GM18508 (cell line): ENCODE results near the gene BLOC1S2.
A peak's percentile ranks its signal among the peaks of the same experiment; 100 is the strongest.
"Not testable (repeated sequence)": the region's sequence is repeated elsewhere in the genome, so short reads cannot be mapped to it uniquely, and the experiment has no call there.

Source experiments
- ATAC-seq: cut with Tn5 transposase; IDR thresholded peaks from one replicate; pipeline ENCODE4 v1.9.1; 2021; ENCODE audit warnings: moderate number of reproducible peaks; ENCODE audit not compliant: insufficient read depth, unreplicated experiment

BLOC1S2 gene

DNA sequence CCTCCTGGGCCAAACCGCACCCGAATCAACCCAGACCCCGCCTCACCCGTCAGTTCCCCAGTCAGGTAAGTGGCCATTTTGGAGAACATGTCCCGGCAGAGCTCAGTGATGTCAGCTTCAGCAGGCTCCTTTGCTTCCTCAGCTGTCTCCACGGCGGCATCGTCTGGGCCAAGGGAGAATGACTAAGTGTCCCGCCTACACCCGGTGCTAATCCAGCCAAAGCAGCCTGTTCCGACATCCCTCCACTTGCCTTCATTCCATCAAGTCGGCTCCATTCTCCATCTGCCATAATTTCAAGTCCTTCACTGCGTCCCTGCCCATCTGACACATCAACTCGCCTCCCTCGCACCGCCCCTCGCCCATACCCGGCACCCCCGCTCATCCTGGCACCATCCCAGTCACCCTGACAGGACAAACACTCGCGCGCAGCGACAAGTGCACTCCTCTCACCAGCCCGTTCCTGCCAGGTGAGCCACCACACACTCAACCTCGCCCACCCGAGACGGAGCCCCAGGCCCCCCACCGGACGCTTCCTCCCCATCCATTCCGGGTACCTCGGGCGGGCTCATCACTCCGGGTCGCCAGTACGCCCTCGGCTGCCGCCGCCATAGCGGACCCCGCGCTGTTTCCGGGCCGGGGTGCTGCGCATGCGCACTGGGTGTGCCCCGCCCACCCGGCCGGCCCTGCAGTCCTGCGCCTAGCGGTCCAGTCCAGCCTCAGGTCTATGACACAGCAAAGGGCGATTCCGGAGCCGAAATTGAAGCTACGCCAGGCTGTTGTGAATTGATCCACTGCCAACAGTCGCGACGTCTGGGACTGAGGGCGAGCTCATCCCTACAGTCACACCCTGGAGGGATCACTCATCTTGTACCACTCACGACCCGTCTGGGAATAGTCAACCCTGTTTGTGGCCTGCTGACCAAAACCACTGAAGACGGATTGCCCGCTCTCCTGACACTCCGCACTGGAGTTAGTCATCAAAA lies at the start of gene BLOC1S2:
BLOC1S2 (minus strand) TSS at position 630 of the 983 bp plus-strand sequence; CDS start at position 609, 21 bp downstream.
- ATAC-seq: peak; percentile 58

DNA sequence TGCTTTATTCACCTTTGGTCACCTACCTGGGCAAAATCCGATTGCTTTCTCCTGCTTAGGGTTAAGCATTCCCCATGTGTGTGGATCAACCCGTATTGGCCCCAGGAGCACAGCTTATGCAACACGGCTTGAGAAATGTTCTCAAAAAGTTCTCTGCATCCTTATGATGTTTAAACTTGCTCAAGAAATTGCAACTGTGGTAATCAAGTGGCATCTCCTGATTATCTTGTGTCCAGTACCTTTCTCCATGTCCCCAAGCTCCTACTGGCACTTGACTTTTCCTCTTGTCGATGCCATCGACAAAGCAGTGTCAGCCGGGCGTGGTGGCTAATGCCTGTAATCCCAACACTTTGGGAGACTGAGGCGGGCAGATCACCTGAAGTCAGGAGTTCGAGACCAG lies 48.3 kb upstream of the BLOC1S2 start:
- ATAC-seq: no peak

- no peak for ATAC-seq
Observed at GRCh38 chr10:100333661-100334440, 47.4 kb upstream of the BLOC1S2 start.

DNA sequence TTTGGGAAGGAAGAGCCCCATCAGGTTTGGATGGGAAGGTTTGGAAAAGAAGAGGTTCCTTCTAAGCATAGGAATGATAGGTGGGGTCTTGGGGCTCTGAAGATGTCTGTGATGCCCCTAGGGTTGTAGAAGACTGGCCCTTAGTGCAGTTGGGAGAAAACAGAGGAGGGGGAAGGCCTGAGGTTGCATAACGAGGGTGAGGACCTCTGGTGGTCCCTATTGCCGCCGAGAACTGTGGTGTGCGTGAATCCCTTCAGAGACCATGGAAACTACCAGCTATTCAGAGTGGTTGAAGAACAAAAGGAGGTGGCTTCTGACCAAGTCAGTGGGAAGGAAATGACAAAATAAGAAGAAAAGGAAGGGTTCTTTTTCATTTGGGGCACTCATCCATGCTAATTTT lies 46.6 kb upstream of the BLOC1S2 start:
- no peak for ATAC-seq

- no peak for ATAC-seq
Observed at GRCh38 chr10:100330079-100330478, 43.6 kb upstream of the BLOC1S2 start, which contains the start of gene PKD2L1. PKD2L1 (minus strand) TSS chr10:100330228; CDS start chr10:100330103, 125 bp downstream.

GRCh38 chr10:100328198-100328597 lies 41.7 kb upstream of the BLOC1S2 start:
- ATAC-seq: no peak

DNA sequence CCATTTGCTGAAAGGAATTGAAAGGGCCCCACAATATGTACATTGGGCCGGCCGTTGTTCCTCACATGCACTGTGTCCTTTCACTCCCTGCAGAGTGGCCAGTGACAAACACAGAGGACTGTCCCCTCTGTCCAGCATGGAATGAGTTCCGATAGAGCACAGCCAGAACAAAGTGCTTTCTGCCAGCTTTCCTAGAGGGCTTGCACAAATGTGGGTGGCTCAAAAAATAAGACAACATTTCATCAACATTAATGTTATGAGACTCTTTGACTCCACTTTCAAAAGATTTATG lies 41.2 kb upstream of the BLOC1S2 start:
- ATAC-seq: no peak

DNA sequence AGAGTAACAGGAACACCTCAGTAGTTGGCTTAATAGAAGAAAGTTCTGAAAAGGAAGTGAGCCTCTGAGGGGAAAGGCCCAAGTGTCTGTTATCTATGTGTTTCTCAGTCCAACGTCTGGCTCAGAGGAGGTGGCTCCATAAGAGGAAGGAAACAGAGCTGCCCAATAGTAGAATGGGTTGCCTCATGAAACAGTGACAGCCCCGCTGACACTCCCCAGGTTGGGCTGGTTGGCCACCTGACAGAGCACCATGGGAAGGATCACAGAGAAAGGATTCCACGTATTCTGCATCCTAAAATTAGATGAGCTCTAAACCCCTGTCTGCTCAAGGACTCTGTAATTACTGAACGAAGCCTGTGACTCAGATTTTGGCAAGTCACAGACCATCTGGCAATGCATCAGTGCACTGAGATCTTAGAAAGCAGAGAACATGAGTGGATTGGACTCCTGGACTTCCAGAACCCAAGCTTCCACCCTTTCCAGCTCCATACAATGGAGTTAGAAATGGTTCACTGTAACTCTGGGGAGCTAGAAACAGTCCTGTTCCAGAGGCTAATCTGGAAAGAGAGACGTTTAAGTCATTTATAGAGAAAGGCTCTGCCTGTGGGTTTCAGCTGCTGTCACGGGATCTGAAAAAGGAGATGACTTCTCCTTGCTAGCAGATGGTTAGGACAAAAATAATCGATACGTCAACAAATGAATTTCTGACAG lies 40.7 kb upstream of the BLOC1S2 start:
- ATAC-seq: peak; percentile 96

DNA sequence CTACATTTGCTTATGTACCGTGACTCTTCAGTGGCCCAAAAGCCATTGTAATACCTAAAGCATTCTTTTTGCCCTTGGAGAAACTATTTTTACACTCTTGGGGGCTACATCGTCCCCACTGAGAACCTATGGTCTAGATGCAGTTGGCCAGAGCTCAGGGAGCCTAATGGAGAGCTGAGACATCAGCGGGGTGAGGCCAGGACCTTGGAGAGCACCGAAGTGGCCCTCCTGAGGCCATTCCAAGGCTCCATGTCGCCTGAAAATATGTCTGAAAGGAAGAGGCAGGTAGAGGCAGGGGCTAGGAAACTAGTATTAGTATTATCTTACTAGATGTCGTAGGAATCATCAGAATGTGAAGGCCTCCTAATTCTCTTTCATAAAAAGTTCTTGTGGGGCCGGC lies 38.7 kb upstream of the BLOC1S2 start:
- no peak for ATAC-seq

- no peak for ATAC-seq
Observed at GRCh38 chr10:100319707-100320402, 33.4 kb upstream of the BLOC1S2 start.

DNA sequence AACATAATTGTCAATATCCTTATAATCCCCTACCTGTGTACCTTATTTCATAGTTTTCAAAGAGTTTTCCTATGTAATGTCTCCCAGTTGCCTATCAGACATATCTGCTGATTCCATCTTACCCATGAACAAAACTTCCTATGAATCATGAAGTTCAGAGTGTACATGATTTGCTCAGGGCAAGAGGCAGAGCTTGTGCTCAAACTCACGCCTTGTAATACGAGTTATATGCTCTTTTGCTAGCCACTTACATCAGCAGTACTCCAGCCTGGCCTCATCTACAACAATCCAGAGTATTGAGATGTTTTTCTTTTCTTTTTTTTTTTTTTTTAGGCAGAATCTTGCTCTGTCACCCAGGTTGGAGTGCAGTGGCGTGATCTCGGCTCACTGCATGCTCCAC lies 31.7 kb upstream of the BLOC1S2 start:
- no peak for ATAC-seq

DNA sequence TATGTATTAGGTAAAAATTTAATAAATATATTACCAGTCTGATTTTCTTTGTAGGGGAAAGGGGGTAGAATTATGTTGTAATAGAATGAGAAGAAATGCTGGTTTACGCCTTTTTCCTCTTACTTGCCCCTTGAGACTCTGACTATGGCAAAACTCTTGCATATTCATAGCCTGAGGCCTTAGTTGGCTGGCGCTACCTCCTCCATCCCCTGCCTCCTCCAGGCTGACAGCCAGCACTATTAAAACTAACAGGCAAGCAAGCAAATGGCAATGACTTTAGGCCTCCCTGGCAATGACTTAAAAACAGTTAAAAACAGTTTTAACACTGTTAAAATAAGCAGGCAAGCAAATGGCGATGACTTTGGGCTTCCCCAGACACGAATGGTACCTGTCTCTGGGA lies 29.1 kb upstream of the BLOC1S2 start:
- no peak for ATAC-seq

GRCh38 chr10:100311298-100311697 lies 24.8 kb upstream of the BLOC1S2 start:
- no peak for ATAC-seq

- ATAC-seq: no peak
Observed at GRCh38 chr10:100307684-100308083, 21.2 kb upstream of the BLOC1S2 start.

GRCh38 chr10:100306861-100307260 lies 20.4 kb upstream of the BLOC1S2 start:
- ATAC-seq: no peak

DNA sequence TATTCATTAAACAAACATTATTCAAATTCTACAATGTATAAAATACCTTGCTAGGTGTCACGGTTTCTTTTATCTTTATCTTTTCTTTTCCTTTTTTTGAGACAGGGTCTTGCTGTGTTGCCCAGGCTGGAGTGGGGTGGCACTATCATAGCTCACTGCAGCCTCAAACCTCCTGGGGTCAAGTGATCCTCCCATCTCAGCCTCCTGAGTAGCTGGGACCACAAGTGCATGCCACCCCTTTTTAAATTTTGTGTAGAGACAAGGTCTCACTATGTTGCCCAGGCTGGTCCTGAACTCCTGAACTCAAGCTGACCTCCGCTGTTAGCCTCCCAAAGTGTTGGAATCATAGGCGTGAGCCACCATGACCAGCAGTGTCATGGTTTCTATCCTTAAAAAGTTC lies 17.9 kb upstream of the BLOC1S2 start:
- ATAC-seq: no peak

- ATAC-seq: no peak
Observed at GRCh38 chr10:100303724-100304319, 17.3 kb upstream of the BLOC1S2 start.

GRCh38 chr10:100301123-100301522 lies 14.6 kb upstream of the BLOC1S2 start:
- ATAC-seq: not testable (repeated sequence)

DNA sequence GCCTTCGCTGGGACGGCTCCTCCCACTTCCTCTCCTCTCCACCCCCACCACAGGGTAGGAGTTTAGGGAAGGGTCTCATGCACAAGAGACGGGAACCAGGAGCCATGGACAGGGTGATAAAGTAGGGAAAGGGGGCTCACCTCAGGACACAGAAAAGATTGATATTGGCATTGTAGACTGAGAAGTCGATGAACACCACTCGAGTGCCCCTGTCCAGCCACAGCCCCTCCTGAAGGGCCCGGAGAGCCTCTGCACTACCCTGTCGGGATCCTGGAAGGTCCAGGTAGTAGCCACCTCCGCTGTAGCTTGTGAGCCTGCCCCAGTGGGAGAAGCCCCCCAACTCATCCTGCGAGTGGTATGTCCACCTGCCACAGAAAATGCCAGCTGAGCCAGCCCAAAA lies 10.8 kb upstream of the BLOC1S2 start:
- no peak for ATAC-seq

DNA sequence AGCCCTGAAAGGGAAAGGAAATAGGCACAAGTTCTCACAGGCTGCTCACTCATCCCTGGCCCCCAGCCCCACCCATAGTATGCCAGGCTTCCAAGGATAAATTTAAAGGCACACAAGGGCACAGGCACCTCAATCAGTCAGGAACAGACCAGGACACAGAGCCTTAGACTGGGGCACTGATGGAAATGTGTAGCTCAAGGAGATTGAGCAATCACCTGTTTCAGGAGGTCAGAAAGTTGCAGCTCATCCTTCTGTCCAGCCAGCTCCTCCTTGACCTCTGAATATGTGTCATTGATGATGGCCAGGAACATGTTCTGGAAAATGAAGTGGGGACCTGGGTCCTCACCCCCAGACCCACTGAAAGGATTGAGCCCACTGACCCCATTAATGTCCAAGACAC lies 6.6 kb upstream of the BLOC1S2 start:
- no peak for ATAC-seq
